ENCODE measurements around the gene MAGED2.

DNA sequence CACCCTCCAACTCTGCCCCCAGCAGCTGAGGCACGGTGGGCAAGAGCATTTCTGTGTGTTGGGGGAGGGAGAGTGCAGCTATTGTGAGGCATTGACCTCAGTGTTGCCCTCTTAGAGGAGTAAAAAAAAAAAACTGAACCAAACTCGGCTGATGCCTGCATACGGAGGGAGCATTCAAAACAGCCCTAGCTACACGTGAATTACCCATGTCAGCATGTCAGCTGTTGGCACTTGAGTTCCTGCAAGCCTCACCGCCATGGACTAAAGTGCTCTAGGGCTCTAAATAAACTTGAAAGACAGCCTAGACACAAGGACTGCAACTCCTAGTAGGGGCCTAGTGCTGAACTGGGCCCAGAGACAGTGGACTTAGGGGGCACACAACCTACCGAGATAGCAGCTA is 31.5 kb upstream of the MAGED2 start:
- TF ChIP-seq, protein P1, sequence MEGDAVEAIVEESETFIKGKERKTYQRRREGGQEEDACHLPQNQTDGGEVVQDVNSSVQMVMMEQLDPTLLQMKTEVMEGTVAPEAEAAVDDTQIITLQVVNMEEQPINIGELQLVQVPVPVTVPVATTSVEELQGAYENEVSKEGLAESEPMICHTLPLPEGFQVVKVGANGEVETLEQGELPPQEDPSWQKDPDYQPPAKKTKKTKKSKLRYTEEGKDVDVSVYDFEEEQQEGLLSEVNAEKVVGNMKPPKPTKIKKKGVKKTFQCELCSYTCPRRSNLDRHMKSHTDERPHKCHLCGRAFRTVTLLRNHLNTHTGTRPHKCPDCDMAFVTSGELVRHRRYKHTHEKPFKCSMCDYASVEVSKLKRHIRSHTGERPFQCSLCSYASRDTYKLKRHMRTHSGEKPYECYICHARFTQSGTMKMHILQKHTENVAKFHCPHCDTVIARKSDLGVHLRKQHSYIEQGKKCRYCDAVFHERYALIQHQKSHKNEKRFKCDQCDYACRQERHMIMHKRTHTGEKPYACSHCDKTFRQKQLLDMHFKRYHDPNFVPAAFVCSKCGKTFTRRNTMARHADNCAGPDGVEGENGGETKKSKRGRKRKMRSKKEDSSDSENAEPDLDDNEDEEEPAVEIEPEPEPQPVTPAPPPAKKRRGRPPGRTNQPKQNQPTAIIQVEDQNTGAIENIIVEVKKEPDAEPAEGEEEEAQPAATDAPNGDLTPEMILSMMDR (IDR thresholded peaks at IDR 0.05; ENCODE audit: insufficient read depth, low read length, poor library complexity, severe bottlenecking): no peak
- no peak for TF ChIP-seq EZH2phosphoT487 (conservative IDR thresholded peaks at IDR 0.05; ENCODE audit: low read length)

Data from SU-DHL-6 (cell line).